Left ventricle myocardium inferior (tissue), 1 donor: Measurements from ENCODE around the gene DDOST. TPM values are rescaled to one million over a fixed set of nuclear protein-coding genes. Genes with fewer than 3 reads are reported as not detected.
A peak's percentile ranks its signal among the peaks of the same experiment; 100 is the strongest.

Experiments
- DNase-seq: peaks from one replicate; pipeline ENCODE4 v3.0.0-alpha.2; 2020
- H3K27ac ChIP-seq: fragments of 200-600 bp; replicated peaks from 2 replicates; pipeline ENCODE4 v1.8.0; 2021
- H3K27me3 ChIP-seq: fragments of 200-600 bp; 2 replicates; pipeline ENCODE4 v1.8.0; 2021; ENCODE audit warnings: low read depth
- H3K36me3 ChIP-seq: fragments of 200-600 bp; 2 replicates; pipeline ENCODE4 v1.8.0; 2021
- H3K4me1 ChIP-seq: fragments of 200-600 bp; 2 replicates; pipeline ENCODE4 v1.8.0; 2021
- H3K4me3 ChIP-seq: fragments of 200-600 bp; 2 replicates; pipeline ENCODE4 v1.8.0; 2021; ENCODE audit warnings: mild to moderate bottlenecking, moderate library complexity
- H3K9me3 ChIP-seq: fragments of 200-600 bp; replicated peaks from 2 replicates; pipeline ENCODE4 v1.8.0; 2021
- intact Hi-C: fragments of 100-400 bp; cut with micrococcal nuclease; formaldehyde crosslinking; loops from one replicate; pipeline ENCODE4 v1.11.0; 2022
- total RNA-seq: library from RNA; stranded (reverse); fragmentation: NEBNext Ultra II Directional; extraction: Animal tissue kit (Norgen Biotek cat#: 25700); gene quantifications from one replicate; pipeline ENCODE4 v1.2.1, GENCODE V29; 2021
- TF ChIP-seq, protein P1 (sequence below): fragments of 200-600 bp; IDR thresholded peaks from 2 replicates; pipeline ENCODE4 v1.8.0; 2021; ENCODE audit warnings: antibody characterized with exemption, mild to moderate bottlenecking, borderline replicate concordance
- donor health status: DM: no; HTN: yes; CAD: no; lungs with severe emphysema.

The DDOST gene
- total RNA-seq, 1 donor from 2014 or later = 120 TPM

GRCh38 chr1:20634594-20635084, 26.5 kb downstream of the DDOST start:
- H3K36me3 ChIP-seq = peaks cover 34% of the 10 kb centered on the region
- DNase-seq = no peak
- intact Hi-C loops = loop anchor here (5.0 kb wide), 1 partner anchor 57 kb away; no protein-coding TSS in a partner anchor
- H3K27ac ChIP-seq = peak overlapping the region; percentile 100
- TF ChIP-seq, protein P1, sequence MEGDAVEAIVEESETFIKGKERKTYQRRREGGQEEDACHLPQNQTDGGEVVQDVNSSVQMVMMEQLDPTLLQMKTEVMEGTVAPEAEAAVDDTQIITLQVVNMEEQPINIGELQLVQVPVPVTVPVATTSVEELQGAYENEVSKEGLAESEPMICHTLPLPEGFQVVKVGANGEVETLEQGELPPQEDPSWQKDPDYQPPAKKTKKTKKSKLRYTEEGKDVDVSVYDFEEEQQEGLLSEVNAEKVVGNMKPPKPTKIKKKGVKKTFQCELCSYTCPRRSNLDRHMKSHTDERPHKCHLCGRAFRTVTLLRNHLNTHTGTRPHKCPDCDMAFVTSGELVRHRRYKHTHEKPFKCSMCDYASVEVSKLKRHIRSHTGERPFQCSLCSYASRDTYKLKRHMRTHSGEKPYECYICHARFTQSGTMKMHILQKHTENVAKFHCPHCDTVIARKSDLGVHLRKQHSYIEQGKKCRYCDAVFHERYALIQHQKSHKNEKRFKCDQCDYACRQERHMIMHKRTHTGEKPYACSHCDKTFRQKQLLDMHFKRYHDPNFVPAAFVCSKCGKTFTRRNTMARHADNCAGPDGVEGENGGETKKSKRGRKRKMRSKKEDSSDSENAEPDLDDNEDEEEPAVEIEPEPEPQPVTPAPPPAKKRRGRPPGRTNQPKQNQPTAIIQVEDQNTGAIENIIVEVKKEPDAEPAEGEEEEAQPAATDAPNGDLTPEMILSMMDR = no peak
- H3K9me3 ChIP-seq = no peaks in the 10 kb centered on the region
- no peaks in the 10 kb centered on the region for H3K27me3 ChIP-seq
- peaks cover 42% of the 10 kb centered on the region for H3K4me1 ChIP-seq
- H3K4me3 ChIP-seq = peak overlapping the region; percentile 100

- H3K4me3 ChIP-seq = peak overlapping the region; percentile 100
- intact Hi-C loops = loop anchor here (5.0 kb wide), 1 partner anchor 57 kb away; no protein-coding TSS in a partner anchor
- H3K4me1 ChIP-seq = peaks cover 41% of the 10 kb centered on the region
- DNase-seq = no peak
- H3K36me3 ChIP-seq = peaks cover 29% of the 10 kb centered on the region
- H3K27me3 ChIP-seq = no peaks in the 10 kb centered on the region
- TF ChIP-seq, protein P1 = no peak
- H3K9me3 ChIP-seq = no peaks in the 10 kb centered on the region
- peak overlapping the region; percentile 100 for H3K27ac ChIP-seq
Measured at GRCh38 chr1:20634065-20634593, 27.0 kb downstream of the DDOST start.

- Histone ChIP-seq H3K4me1 (peaks cover 41% of the 10 kb centered on the region), H3K4me3 (peak within 1 kb of the TSS; percentile 100), H3K27ac (peak within 1 kb of the TSS; percentile 100), H3K27me3 (no peaks in the 10 kb centered on the region), H3K9me3 (no peaks in the 10 kb centered on the region), H3K36me3 (peaks cover 22% of the 10 kb centered on the region)
- TF ChIP-seq, protein P1 = peak; percentile 99
- peak; percentile 77 for DNase-seq
- intact Hi-C loops = loop anchor here (5.0 kb wide), 1 partner anchor 56 kb away; no protein-coding TSS in a partner anchor
Measured at GRCh38 chr1:20633190-20634064, 27.7 kb downstream of the DDOST start, which contains the start of gene PINK1. Gene PINK1, plus strand, starts transcription at chr1:20633458. Its CDS starts 91 bp downstream, at chr1:20633549.

DNA sequence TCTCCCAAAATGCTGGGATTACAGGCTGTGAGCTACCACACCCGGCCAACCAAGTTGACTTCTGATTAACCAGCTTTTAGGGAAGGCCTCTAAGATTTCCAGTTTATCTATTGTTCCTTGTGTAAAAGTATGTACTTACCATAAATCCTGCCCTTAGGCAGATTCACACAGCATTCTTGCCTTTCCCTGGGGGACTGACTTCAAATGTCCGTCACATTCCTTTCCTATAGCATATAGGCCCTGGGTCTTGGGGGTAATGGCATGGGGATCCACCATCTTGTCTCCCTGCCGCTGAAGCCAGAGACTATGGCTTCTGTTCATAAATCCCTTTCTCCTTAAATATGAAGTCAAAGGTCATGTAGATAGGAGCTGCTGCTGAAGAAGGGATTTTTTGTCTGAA, 28.8 kb downstream of the DDOST start:
- TF ChIP-seq, protein P1 = no peak
- Histone ChIP-seq H3K9me3 (no peaks in the 10 kb centered on the region), H3K4me1 (peaks cover 41% of the 10 kb centered on the region), H3K4me3 (no peak overlapping the region), H3K27ac (no peak overlapping the region), H3K27me3 (no peaks in the 10 kb centered on the region), H3K36me3 (peaks cover 12% of the 10 kb centered on the region)
- intact Hi-C loops = loop anchor here (5.0 kb wide), 1 partner anchor 55 kb away; no protein-coding TSS in a partner anchor
- DNase-seq = no peak

DNA sequence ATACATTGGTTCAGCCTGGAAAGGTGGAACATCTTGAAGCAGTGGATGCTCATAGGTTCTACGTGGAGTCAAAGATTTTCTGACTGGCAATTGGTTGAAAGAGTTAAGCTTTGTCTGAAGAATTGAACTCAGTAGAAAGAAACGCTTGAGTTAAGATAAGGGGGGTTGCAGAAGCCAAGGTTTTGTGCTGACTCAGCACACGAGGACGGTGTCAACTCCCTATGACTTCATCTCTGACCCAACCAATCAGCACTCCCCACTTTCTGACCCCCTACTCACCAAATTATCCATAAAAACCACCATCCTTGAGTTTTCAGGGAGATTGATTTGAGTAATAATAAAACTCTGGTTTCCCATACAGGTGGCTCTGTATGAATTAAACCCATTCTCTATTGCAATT, 30.4 kb downstream of the DDOST start:
- H3K9me3 ChIP-seq = no peaks in the 10 kb centered on the region
- DNase-seq = no peak
- TF ChIP-seq, protein P1 = no peak
- no peak overlapping the region for H3K27ac ChIP-seq
- peaks cover 27% of the 10 kb centered on the region for H3K4me1 ChIP-seq
- H3K36me3 ChIP-seq = no peaks in the 10 kb centered on the region
- H3K27me3 ChIP-seq = no peaks in the 10 kb centered on the region
- no peak overlapping the region for H3K4me3 ChIP-seq
- intact Hi-C loops = loop anchor here (5.0 kb wide), 1 partner anchor 53 kb away; no protein-coding TSS in a partner anchor
